ENCODE results near the gene HSP90AB1. TPM values are rescaled to one million over a fixed set of nuclear protein-coding genes. Genes with fewer than 3 reads are reported as not detected.

The HSP90AB1 gene
- total and polyA plus RNA-seq, 9 of the 15 experiments (the other 6 are each of a cell fraction or from before 2014, with no cell fraction given): 1,780 to 3,358 (median 2,262) TPM

DNA sequence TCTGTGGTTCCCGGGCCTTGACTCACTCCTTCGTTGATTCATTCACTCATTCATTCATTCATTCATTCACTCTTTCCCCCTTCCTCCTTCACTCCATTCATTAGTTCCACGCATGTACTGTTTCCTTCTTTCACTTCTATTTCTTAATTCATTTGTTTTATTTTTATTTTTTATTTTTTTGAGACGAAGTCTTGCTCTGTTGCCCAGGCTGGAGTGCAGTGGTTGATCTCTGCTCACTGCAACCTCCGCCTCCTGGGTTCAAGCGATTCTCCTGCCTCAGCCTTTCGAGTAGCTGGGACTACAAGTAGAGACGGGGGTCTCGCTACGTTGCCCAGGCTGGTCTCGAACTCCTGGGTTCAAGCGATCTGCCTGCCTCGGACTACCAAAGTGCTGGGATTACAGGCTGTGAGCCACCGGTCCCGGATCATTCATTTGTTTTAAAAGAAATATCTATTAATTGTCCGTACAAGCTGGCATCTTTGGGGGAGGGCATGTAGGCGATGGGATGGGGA is 18.9 kb downstream of the HSP90AB1 start (continued):
- TF ChIP-seq, protein P1, sequence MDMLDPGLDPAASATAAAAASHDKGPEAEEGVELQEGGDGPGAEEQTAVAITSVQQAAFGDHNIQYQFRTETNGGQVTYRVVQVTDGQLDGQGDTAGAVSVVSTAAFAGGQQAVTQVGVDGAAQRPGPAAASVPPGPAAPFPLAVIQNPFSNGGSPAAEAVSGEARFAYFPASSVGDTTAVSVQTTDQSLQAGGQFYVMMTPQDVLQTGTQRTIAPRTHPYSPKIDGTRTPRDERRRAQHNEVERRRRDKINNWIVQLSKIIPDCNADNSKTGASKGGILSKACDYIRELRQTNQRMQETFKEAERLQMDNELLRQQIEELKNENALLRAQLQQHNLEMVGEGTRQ (CRISPR knock-in tag; IDR thresholded peaks at IDR 0.05): no peak
- TF ChIP-seq ZNF212 (CRISPR knock-in tag; IDR thresholded peaks at IDR 0.05) (no peak), PRPF4 (IDR thresholded peaks at IDR 0.05; ENCODE audit: insufficient read depth, low read depth, low read length, poor library complexity, severe bottlenecking) (no peak), POLR2AphosphoS5 (IDR thresholded peaks at IDR 0.05; ENCODE audit: control insufficient read depth, insufficient read depth, low read depth, low read length) (no peak), TAL1 (IDR thresholded peaks at IDR 0.05) (no peak), FUS (optimal IDR thresholded peaks at IDR 0.05; ENCODE audit: low read depth, low read length) (no peak), ZNF589 (CRISPR knock-in tag; IDR thresholded peaks at IDR 0.05; ENCODE audit: low read depth) (no peak), TRIM24 (IDR thresholded peaks at IDR 0.05) (no peak), TARDBP (IDR thresholded peaks at IDR 0.05) (no peak), TSC22D4 (tag; IDR thresholded peaks at IDR 0.05) (no peak), ZNF384 (IDR thresholded peaks at IDR 0.05; ENCODE audit: low read depth, low read length) (no peak), NCOR1 (IDR thresholded peaks at IDR 0.05) (no peak), CHD2 (IDR thresholded peaks at IDR 0.05; ENCODE audit: low read depth, low read length) (no peak), CBFA2T2 (conservative IDR thresholded peaks at IDR 0.05) (no peak), ZKSCAN3 (CRISPR knock-in tag; IDR thresholded peaks at IDR 0.05) (no peak)
- TF ChIP-seq, protein P2, sequence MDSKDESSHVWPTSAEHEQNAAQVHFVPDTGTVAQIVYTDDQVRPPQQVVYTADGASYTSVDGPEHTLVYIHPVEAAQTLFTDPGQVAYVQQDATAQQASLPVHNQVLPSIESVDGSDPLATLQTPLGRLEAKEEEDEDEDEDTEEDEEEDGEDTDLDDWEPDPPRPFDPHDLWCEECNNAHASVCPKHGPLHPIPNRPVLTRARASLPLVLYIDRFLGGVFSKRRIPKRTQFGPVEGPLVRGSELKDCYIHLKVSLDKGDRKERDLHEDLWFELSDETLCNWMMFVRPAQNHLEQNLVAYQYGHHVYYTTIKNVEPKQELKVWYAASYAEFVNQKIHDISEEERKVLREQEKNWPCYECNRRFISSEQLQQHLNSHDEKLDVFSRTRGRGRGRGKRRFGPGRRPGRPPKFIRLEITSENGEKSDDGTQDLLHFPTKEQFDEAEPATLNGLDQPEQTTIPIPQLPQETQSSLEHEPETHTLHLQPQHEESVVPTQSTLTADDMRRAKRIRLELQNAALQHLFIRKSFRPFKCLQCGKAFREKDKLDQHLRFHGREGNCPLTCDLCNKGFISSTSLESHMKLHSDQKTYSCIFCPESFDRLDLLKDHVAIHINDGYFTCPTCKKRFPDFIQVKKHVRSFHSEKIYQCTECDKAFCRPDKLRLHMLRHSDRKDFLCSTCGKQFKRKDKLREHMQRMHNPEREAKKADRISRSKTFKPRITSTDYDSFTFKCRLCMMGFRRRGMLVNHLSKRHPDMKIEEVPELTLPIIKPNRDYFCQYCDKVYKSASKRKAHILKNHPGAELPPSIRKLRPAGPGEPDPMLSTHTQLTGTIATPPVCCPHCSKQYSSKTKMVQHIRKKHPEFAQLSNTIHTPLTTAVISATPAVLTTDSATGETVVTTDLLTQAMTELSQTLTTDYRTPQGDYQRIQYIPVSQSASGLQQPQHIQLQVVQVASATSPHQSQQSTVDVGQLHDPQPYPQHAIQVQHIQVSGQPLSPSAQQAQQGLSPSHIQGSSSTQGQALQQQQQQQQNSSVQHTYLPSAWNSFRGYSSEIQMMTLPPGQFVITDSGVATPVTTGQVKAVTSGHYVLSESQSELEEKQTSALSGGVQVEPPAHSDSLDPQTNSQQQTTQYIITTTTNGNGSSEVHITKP (IDR thresholded peaks at IDR 0.05; ENCODE audit: partially characterized antibody): no peak
- TF ChIP-seq, protein P3, sequence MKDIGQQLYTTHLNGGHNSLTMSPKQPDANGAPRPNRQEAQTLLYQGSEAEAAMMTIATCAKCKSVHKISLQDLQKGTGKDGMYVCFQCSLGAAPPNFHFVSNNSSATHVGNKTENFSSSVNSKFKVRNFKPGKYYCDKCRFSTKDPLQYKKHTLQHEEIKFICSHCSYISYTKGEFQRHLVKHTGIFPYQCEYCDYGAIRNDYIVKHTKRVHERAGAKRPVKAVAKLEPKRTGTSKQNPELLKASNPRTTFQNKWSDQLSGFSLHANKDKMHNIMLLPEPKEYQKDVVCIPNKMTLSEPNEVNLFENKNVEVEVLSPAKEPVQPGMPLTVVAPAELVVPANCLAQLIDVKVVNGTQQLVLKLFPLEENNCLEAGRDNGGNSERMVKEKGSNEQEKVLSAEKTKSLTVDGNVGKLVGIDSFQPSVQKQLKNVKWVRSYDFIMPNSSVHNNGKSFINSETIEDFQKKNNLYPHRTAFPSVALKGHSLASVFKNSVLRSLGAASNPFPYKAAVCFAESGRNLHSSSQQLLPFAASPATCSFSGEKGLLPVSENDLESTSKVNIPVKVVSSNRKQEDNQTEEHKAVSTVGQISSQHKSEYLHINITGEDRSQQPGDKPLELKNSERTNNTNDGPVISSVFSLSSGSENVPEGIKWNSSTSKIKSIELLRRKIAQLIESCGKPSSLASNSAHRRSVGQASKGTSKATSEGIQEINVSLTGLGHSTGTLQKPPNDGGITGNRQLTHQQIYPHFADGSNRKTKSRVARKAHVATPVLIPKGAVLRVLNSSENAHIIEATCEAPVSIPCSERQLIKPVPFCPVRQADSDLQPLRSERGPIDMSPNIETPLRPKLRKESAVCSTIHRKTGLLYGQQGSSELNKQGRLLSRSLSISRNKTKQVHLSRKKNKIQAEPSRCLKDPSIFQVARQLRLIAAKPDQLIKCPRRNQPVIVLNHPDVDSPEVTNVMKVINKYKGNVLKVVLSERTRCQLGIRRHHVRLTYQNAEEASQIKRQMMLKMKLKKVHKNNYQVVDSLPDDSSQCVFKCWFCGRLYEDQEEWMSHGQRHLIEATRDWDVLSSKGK (CRISPR knock-in tag; IDR thresholded peaks at IDR 0.05): no peak
- TF ChIP-seq, protein P4, sequence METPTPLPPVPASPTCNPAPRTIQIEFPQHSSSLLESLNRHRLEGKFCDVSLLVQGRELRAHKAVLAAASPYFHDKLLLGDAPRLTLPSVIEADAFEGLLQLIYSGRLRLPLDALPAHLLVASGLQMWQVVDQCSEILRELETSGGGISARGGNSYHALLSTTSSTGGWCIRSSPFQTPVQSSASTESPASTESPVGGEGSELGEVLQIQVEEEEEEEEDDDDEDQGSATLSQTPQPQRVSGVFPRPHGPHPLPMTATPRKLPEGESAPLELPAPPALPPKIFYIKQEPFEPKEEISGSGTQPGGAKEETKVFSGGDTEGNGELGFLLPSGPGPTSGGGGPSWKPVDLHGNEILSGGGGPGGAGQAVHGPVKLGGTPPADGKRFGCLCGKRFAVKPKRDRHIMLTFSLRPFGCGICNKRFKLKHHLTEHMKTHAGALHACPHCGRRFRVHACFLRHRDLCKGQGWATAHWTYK (CRISPR knock-in tag; IDR thresholded peaks at IDR 0.05): no peak
- TF ChIP-seq, protein P5, sequence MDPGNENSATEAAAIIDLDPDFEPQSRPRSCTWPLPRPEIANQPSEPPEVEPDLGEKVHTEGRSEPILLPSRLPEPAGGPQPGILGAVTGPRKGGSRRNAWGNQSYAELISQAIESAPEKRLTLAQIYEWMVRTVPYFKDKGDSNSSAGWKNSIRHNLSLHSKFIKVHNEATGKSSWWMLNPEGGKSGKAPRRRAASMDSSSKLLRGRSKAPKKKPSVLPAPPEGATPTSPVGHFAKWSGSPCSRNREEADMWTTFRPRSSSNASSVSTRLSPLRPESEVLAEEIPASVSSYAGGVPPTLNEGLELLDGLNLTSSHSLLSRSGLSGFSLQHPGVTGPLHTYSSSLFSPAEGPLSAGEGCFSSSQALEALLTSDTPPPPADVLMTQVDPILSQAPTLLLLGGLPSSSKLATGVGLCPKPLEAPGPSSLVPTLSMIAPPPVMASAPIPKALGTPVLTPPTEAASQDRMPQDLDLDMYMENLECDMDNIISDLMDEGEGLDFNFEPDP (CRISPR knock-in tag; IDR thresholded peaks at IDR 0.05): no peak

Data from K562 (cell line).